ENCODE data around the gene HS1BP3.

HS1BP3 gene

GRCh38 chr2:20596973-20597859, 53.7 kb downstream of the HS1BP3 start:
- no peak for DNase-seq

- DNase-seq: no peak
Observed at GRCh38 chr2:20596193-20596972, 54.5 kb downstream of the HS1BP3 start.

GRCh38 chr2:20595439-20596192, 55.3 kb downstream of the HS1BP3 start:
- no peak for DNase-seq

- DNase-seq: no peak
Observed at GRCh38 chr2:20594957-20595356, 55.9 kb downstream of the HS1BP3 start.

- DNase-seq: no peak
Observed at GRCh38 chr2:20594048-20594750, 56.7 kb downstream of the HS1BP3 start.

- DNase-seq: no peak
Observed at GRCh38 chr2:20593072-20594034, 57.5 kb downstream of the HS1BP3 start.

GRCh38 chr2:20592106-20593071, 58.5 kb downstream of the HS1BP3 start:
- no peak for DNase-seq

GRCh38 chr2:20590704-20591515, 60.0 kb downstream of the HS1BP3 start:
- DNase-seq: no peak

GRCh38 chr2:20589975-20590703, 60.8 kb downstream of the HS1BP3 start:
- DNase-seq: no peak

GRCh38 chr2:20588918-20589871, 61.7 kb downstream of the HS1BP3 start:
- no peak for DNase-seq

GRCh38 chr2:20585710-20586594, 64.9 kb downstream of the HS1BP3 start:
- no peak for DNase-seq

GRCh38 chr2:20585359-20585709, 65.6 kb downstream of the HS1BP3 start:
- DNase-seq: no peak

- no peak for DNase-seq
Observed at GRCh38 chr2:20584399-20585358, 66.2 kb downstream of the HS1BP3 start.

- no peak for DNase-seq
Observed at GRCh38 chr2:20584045-20584398, 66.9 kb downstream of the HS1BP3 start.

GRCh38 chr2:20583425-20583881, 67.4 kb downstream of the HS1BP3 start:
- DNase-seq: no peak

Data from NCI-H2227 treated with DMSO at 0.1 percent for 48 hours (cell line).